GM18519 (cell line): ENCODE measurements around the gene MPST.
"Not testable (repeated sequence)": the region's sequence is repeated elsewhere in the genome, so short reads cannot be mapped to it uniquely, and the experiment has no call there.

Experiments used
- ATAC-seq: cut with Tn5 transposase; IDR thresholded peaks from one replicate; pipeline ENCODE4 v1.9.1; 2021; ENCODE audit warnings: mild to moderate bottlenecking, moderate library complexity; ENCODE audit not compliant: unreplicated experiment, low FRiP score

Gene MPST

GRCh38 chr22:37019309-37020191 lies at the start of gene MPST, which contains the start of gene TST:
MPST (plus strand) TSS chr22:37019742; CDS start chr22:37019837, 95 bp downstream.
TST (minus strand) TSS chr22:37019447; CDS start chr22:37018732, 715 bp downstream.
- no peak for ATAC-seq

- ATAC-seq = no peak
These were observed 48.0 kb upstream of the MPST start for GRCh38 chr22:36971341-36972125.

GRCh38 chr22:36976606-36977005 lies 42.9 kb upstream of the MPST start:
- ATAC-seq = no peak

GRCh38 chr22:36977401-36977861 lies 42.1 kb upstream of the MPST start:
- ATAC-seq = no peak

- ATAC-seq = no peak
These were observed 41.4 kb upstream of the MPST start for GRCh38 chr22:36977947-36978660.

- ATAC-seq = no peak
These were observed 40.3 kb upstream of the MPST start for GRCh38 chr22:36979016-36979910.

- ATAC-seq = no peak
These were observed 38.2 kb upstream of the MPST start for GRCh38 chr22:36981247-36981775.

GRCh38 chr22:36982136-36982535 lies 37.4 kb upstream of the MPST start:
- ATAC-seq = no peak

- no peak for ATAC-seq
These were observed 34.2 kb upstream of the MPST start for GRCh38 chr22:36985211-36985889.

GRCh38 chr22:36986242-36986821 lies 33.2 kb upstream of the MPST start:
- no peak for ATAC-seq

- no peak for ATAC-seq
These were observed 31.3 kb upstream of the MPST start for GRCh38 chr22:36988075-36988832.

- ATAC-seq = not testable (repeated sequence)
These were observed 30.5 kb upstream of the MPST start for GRCh38 chr22:36989012-36989411.

GRCh38 chr22:36990457-36990856 lies 29.1 kb upstream of the MPST start:
- ATAC-seq = no peak

- ATAC-seq = no peak
These were observed 28.3 kb upstream of the MPST start for GRCh38 chr22:36991206-36991605.

GRCh38 chr22:36997746-36998145 lies 21.8 kb upstream of the MPST start:
- ATAC-seq = no peak

- ATAC-seq = no peak
These were observed 20.8 kb upstream of the MPST start for GRCh38 chr22:36998620-36999351.

GRCh38 chr22:36999463-36999862 lies 20.1 kb upstream of the MPST start:
- ATAC-seq = no peak
